Fibroblast of pulmonary artery (primary cell): ENCODE data around the gene BTN2A1.
"Not testable (repeated sequence)": the region's sequence is repeated elsewhere in the genome, so short reads cannot be mapped to it uniquely, and the experiment has no call there.

Experiments
- DNase-seq: peaks from one replicate; pipeline ENCODE4 v3.0.0-alpha.2; 2010; ENCODE audit warnings: low read depth
- H3K4me3 ChIP-seq: replicated peaks from 2 replicates; pipeline ENCODE4 v1.5.1; 2011; ENCODE audit warnings: low read depth, mild to moderate bottlenecking, control low read depth, low read length, moderate library complexity
- CTCF ChIP-seq: IDR thresholded peaks from 2 replicates; pipeline ENCODE4 v1.5.1; 2011; ENCODE audit warnings: mild to moderate bottlenecking, control low read depth, low read length, inconsistent platforms; ENCODE audit errors: missing control alignments

The BTN2A1 gene

GRCh38 chr6:26457264-26457805, 420 bp upstream of the BTN2A1 start:
- TF ChIP-seq CTCF, result no peak
- H3K4me3 ChIP-seq, result peak overlapping the region; percentile 99
- DNase-seq, result no peak

- no peak for DNase-seq
- TF ChIP-seq CTCF, result no peak
- peak overlapping the region; percentile 99 for H3K4me3 ChIP-seq
These were observed 1.5 kb downstream of the BTN2A1 start for GRCh38 chr6:26459023-26459810.

- not testable (repeated sequence) for H3K4me3 ChIP-seq, DNase-seq
These were observed 3.6 kb downstream of the BTN2A1 start for GRCh38 chr6:26461353-26461752.

- TF ChIP-seq CTCF, result no peak
- H3K4me3 ChIP-seq, result no peak overlapping the region
- no peak for DNase-seq
These were observed 6.3 kb downstream of the BTN2A1 start for GRCh38 chr6:26464014-26464413.

- TF ChIP-seq CTCF, result no peak
- H3K4me3 ChIP-seq, result no peak overlapping the region
- DNase-seq, result no peak
These were observed 6.8 kb downstream of the BTN2A1 start for GRCh38 chr6:26464416-26465131.

GRCh38 chr6:26465776-26466175, 8.0 kb downstream of the BTN2A1 start:
- no peak for DNase-seq
- TF ChIP-seq CTCF, result no peak
- no peak overlapping the region for H3K4me3 ChIP-seq

- no peak for TF ChIP-seq CTCF
- no peak overlapping the region for H3K4me3 ChIP-seq
- DNase-seq, result no peak
These were observed 11.1 kb downstream of the BTN2A1 start for GRCh38 chr6:26468829-26469228.
